Kidney (tissue), 14 donors: ENCODE results near the gene ACRBP. TPM values are rescaled to one million over a fixed set of nuclear protein-coding genes. Genes with fewer than 3 reads are reported as not detected.

Experiments used
- DNase-seq, 5 donors: peaks; one replicate each; pipeline ENCODE4 v3.0.0-alpha.2; 2013 to 2020
- FAIRE-seq: peaks from 2 replicates; lab custom pipeline; 2012; peaks lifted over from hg19 to GRCh38; lab: Jason Lieb, UNC
- H3K27ac ChIP-seq, 2 donors: one replicate each; pipeline ENCODE4 v1.7.0; 2013; ENCODE audit warnings: low read depth in 2 of 2, low read length in 2 of 2, inconsistent platforms in 1 of 2
- H3K27me3 ChIP-seq: one replicate; pipeline ENCODE4 v1.7.1; 2013; ENCODE audit warnings: low read length, inconsistent platforms; ENCODE audit not compliant: control insufficient read depth, insufficient read depth
- H3K36me3 ChIP-seq, 3 donors: one replicate each; pipeline versions ENCODE4 v1.7.0 to v1.7.1; 2013; ENCODE audit warnings: low read length in 3 of 3, control low read depth in 1 of 3, inconsistent platforms in 1 of 3; ENCODE audit not compliant: insufficient read depth in 3 of 3, control insufficient read depth in 2 of 3
- H3K4me1 ChIP-seq, 3 donors: one replicate each; pipeline versions ENCODE4 v1.7.0 to v1.7.1; 2013; ENCODE audit warnings: low read length in 3 of 3, inconsistent platforms in 1 of 3, low read depth in 1 of 3; ENCODE audit not compliant: control insufficient read depth in 2 of 3, insufficient read depth in 2 of 3
- H3K4me3 ChIP-seq, 3 donors: one replicate each; pipeline versions ENCODE4 v1.7.0 to v1.8.1; 2013; ENCODE audit warnings: low read length in 3 of 3, control low read depth in 1 of 3, inconsistent platforms in 1 of 3
- H3K9ac ChIP-seq, 3 donors: one replicate each; pipeline versions ENCODE4 v1.7.0 to v1.7.1; 2013; ENCODE audit warnings: low read length in 3 of 3, control low read depth in 1 of 3, inconsistent platforms in 1 of 3
- H3K9me3 ChIP-seq, 3 donors: one replicate each; pipeline versions ENCODE4 v1.7.0 to v1.7.1; 2013; ENCODE audit warnings: low read length in 3 of 3, control low read depth in 1 of 3, inconsistent platforms in 1 of 3; ENCODE audit not compliant: control insufficient read depth in 2 of 3, insufficient read depth in 1 of 3
- intact Hi-C: fragments of 100-400 bp; cut with DNase I; formaldehyde crosslinking; loops from one replicate; pipeline ENCODE4 v1.11.1; 2022
- polyA plus RNA-seq: library from polyadenylated mRNA; stranded (reverse); fragments of 350-450 nt; fragmentation: Illumina TruSeq; extraction: RNeasy Lipid Tissue Mini Kit (QIAGEN cat#74804); gene quantifications from one replicate; pipeline ENCODE4 v1.2.3, GENCODE V29; 2014; ENCODE audit warnings: low read depth, low replicate concordance; ENCODE audit not compliant: insufficient read depth
- total RNA-seq: library from RNA; stranded (reverse); fragmentation: NEBNext Ultra II Directional; extraction: Animal tissue kit (Norgen Biotek cat#: 25700); gene quantifications from one replicate; pipeline ENCODE4 v1.2.1, GENCODE V29; 2021
- TF ChIP-seq, protein P1 (sequence below): IDR thresholded peaks from 3 replicates; pipeline ENCODE4 v1.5.1; 2012; ENCODE audit warnings: mild to moderate bottlenecking, moderate library complexity, borderline replicate concordance; ENCODE audit not compliant: insufficient read depth; ENCODE audit errors: extremely low read depth
- donor health status: control.
- donor health status: control.
- donor health status: control.
- donor health status: control.
- donor health status: control.
- donor health status: DM: yes; HTN: yes; CAD: no.
- donor health status: Normal renal cell carcinoma (clear cell type).

ACRBP gene
- total and polyA plus RNA-seq, 2 donors from 2014 or later, result 2.1 to 3.4 TPM

DNA sequence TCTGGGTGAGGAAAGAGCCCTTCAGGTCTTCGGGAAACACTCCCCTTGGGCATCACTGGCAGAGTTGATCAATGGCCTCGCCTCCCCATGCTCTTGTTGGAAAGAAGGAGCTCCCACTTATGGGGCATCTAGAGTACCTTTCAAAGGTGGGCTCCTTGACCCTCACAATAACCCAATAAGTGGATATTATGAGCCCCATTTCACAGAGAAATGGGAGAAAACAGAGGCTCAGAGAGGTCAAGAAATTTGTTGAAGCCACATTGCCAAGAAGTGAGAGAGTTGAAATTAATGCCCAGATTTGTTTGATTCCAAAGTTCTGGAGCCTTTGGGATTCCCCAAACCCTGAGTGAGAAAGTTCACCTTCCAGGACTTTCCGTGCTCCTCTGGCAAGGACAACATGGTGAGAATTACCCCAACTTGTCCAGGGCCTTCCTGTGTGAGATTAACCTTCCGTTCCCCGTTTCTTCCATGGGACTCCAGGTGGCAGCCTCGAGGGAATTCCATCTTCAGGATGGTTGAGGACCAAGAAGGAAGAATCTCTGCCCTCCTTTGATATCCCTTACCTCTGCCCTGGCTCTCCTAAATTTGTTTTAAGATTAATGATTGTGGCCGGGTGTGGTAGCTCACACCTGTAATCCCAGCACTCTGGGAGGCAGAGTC is 32.6 kb downstream of the ACRBP start:
- FAIRE-seq (no peak), DNase-seq (peak in 1 of 5 donors; percentile 48)
- H3K9ac ChIP-seq, result peak overlapping the region in 1 of 3 donors; percentile 1
- H3K4me3 ChIP-seq, result no peak overlapping the region
- H3K36me3 ChIP-seq, result no peaks in the 10 kb centered on the region
- no peaks in the 10 kb centered on the region for H3K9me3 ChIP-seq
- TF ChIP-seq, protein P1, sequence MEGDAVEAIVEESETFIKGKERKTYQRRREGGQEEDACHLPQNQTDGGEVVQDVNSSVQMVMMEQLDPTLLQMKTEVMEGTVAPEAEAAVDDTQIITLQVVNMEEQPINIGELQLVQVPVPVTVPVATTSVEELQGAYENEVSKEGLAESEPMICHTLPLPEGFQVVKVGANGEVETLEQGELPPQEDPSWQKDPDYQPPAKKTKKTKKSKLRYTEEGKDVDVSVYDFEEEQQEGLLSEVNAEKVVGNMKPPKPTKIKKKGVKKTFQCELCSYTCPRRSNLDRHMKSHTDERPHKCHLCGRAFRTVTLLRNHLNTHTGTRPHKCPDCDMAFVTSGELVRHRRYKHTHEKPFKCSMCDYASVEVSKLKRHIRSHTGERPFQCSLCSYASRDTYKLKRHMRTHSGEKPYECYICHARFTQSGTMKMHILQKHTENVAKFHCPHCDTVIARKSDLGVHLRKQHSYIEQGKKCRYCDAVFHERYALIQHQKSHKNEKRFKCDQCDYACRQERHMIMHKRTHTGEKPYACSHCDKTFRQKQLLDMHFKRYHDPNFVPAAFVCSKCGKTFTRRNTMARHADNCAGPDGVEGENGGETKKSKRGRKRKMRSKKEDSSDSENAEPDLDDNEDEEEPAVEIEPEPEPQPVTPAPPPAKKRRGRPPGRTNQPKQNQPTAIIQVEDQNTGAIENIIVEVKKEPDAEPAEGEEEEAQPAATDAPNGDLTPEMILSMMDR, result no peak
- H3K27me3 ChIP-seq, result no peaks in the 10 kb centered on the region
- peaks cover 7 to 28% (median 23%) of the 10 kb centered on the region in 3 donors for H3K4me1 ChIP-seq
- H3K27ac ChIP-seq, result peak overlapping the region; percentile 89 to 94
- intact Hi-C loops, result no loop called here

GRCh38 chr12:6613776-6614512 is 33.3 kb downstream of the ACRBP start:
- Histone ChIP-seq H3K36me3 (no peaks in the 10 kb centered on the region), H3K9me3 (no peaks in the 10 kb centered on the region), H3K4me3 (no peak overlapping the region), H3K4me1 (peaks cover 7 to 28% (median 23%) of the 10 kb centered on the region in 3 donors), H3K9ac (peak overlapping the region in 1 of 3 donors; percentile 1), H3K27me3 (no peaks in the 10 kb centered on the region), H3K27ac (peak overlapping the region; percentile 89 to 94)
- TF ChIP-seq, protein P1, result no peak
- no peak for FAIRE-seq
- intact Hi-C loops, result no loop called here
- DNase-seq, result peak; percentile 98 to 99 (median 99)

DNA sequence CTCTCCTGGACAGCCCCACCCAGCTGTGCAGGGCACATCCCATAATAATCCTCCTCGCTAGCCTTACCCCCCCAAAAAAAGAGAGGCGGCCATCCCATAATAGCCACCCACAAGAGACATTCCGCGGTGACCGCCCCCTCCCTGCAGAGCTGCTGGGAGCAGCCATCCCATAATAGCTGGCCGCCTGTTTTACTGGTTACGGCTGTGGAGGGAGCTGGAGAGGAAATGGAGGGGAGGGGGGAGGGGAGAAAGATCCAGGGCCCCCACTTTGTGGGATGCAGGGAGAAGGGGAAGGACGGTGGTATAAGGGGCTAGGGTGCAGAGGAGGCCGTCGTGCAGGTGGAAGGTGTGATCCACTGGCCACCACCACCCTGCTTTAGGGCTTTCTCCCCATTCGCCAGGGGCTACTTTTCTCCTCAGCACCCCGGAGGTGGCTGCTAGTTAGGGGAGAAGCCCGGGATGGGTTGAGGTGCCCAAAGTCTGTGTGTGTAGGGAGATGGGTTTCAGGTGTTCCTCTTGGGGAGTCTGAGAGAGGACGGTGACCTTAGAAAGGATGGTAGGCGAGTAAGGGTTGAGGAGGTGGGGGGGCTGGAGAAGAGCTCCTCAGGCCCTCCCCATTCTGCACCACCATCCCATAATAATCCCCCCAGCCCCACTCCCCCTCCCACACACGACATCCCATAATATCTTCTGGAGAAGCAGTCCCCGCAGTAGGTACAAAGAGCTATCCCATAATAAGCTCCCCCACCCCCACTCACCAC is 34.0 kb downstream of the ACRBP start:
- peak overlapping the region; percentile 31 to 33 (median 32) for H3K4me3 ChIP-seq
- H3K27ac ChIP-seq, result peak overlapping the region; percentile 94 to 95
- FAIRE-seq (no peak), DNase-seq (peak; percentile 93 to 97 (median 94))
- intact Hi-C loops, result no loop called here
- no peaks in the 10 kb centered on the region for H3K9me3 ChIP-seq
- H3K36me3 ChIP-seq, result no peaks in the 10 kb centered on the region
- H3K27me3 ChIP-seq, result no peaks in the 10 kb centered on the region
- peak overlapping the region; percentile 4 to 63 (median 55) for H3K9ac ChIP-seq
- TF ChIP-seq, protein P1, result no peak
- peaks cover 7 to 28% (median 23%) of the 10 kb centered on the region in 3 donors for H3K4me1 ChIP-seq
